GM21786 (cell line): Measurements from ENCODE around the gene ROPN1L.
"Not testable (repeated sequence)": the region's sequence is repeated elsewhere in the genome, so short reads cannot be mapped to it uniquely, and the experiment has no call there.

Experiments used
- ATAC-seq: cut with Tn5 transposase; IDR thresholded peaks from one replicate; pipeline ENCODE4 v1.9.1; 2021; ENCODE audit not compliant: unreplicated experiment

The ROPN1L gene

GRCh38 chr5:10441083-10441991 lies at the start of gene ROPN1L:
Gene ROPN1L (plus strand): TSS chr5:10441879. CDS start chr5:10442168, 289 bp downstream.
- peak; percentile 95 for ATAC-seq

- not testable (repeated sequence) for ATAC-seq
These were observed 48.9 kb upstream of the ROPN1L start for GRCh38 chr5:10392567-10393328.

- ATAC-seq: no peak
These were observed 48.2 kb upstream of the ROPN1L start for GRCh38 chr5:10393491-10393890.

- ATAC-seq: no peak
These were observed 45.1 kb upstream of the ROPN1L start for GRCh38 chr5:10396552-10396951.

- ATAC-seq: no peak
These were observed 41.8 kb upstream of the ROPN1L start for GRCh38 chr5:10399839-10400238.

- no peak for ATAC-seq
These were observed 41.3 kb upstream of the ROPN1L start for GRCh38 chr5:10400411-10400810.

GRCh38 chr5:10400831-10401230 lies 40.8 kb upstream of the ROPN1L start:
- ATAC-seq: no peak

GRCh38 chr5:10401498-10401897 lies 40.2 kb upstream of the ROPN1L start:
- peak; percentile 85 for ATAC-seq

- ATAC-seq: no peak
These were observed 37.9 kb upstream of the ROPN1L start for GRCh38 chr5:10403829-10404228.

- no peak for ATAC-seq
These were observed 35.0 kb upstream of the ROPN1L start for GRCh38 chr5:10406651-10407050.

GRCh38 chr5:10409504-10409903 lies 32.2 kb upstream of the ROPN1L start:
- no peak for ATAC-seq

GRCh38 chr5:10410662-10411061 lies 31.0 kb upstream of the ROPN1L start:
- no peak for ATAC-seq

- ATAC-seq: no peak
These were observed 30.3 kb upstream of the ROPN1L start for GRCh38 chr5:10411336-10411735.

- no peak for ATAC-seq
These were observed 24.8 kb upstream of the ROPN1L start for GRCh38 chr5:10416868-10417267.

GRCh38 chr5:10418654-10419345 lies 22.9 kb upstream of the ROPN1L start:
- ATAC-seq: peak; percentile 62

- no peak for ATAC-seq
These were observed 21.2 kb upstream of the ROPN1L start for GRCh38 chr5:10420468-10420867.

- no peak for ATAC-seq
These were observed 20.7 kb upstream of the ROPN1L start for GRCh38 chr5:10420932-10421331.

- no peak for ATAC-seq
These were observed 19.6 kb upstream of the ROPN1L start for GRCh38 chr5:10421896-10422691.

GRCh38 chr5:10423022-10423421 lies 18.7 kb upstream of the ROPN1L start:
- ATAC-seq: no peak

- ATAC-seq: peak; percentile 49
These were observed 17.5 kb upstream of the ROPN1L start for GRCh38 chr5:10424124-10424731.
